Raji (cell line): Measurements from ENCODE around the gene TRMT10B.

Source experiments
- POLR2A ChIP-seq: IDR thresholded peaks from 2 replicates; pipeline ENCODE4 v1.6.1; 2011; ENCODE audit warnings: low read depth, low read length, control low read depth; ENCODE audit not compliant: insufficient read depth

TRMT10B gene

GRCh38 chr9:37740631-37741328 is 12.8 kb upstream of the TRMT10B start:
- no peak for TF ChIP-seq POLR2A

GRCh38 chr9:37745970-37746369 is 7.6 kb upstream of the TRMT10B start:
- TF ChIP-seq POLR2A, result no peak

GRCh38 chr9:37746448-37747270 is 6.9 kb upstream of the TRMT10B start:
- no peak for TF ChIP-seq POLR2A

- no peak for TF ChIP-seq POLR2A
Observed at GRCh38 chr9:37747271-37747753, 6.3 kb upstream of the TRMT10B start.

GRCh38 chr9:37749129-37749528 is 4.5 kb upstream of the TRMT10B start:
- TF ChIP-seq POLR2A, result no peak

GRCh38 chr9:37751186-37751585 is 2.4 kb upstream of the TRMT10B start:
- TF ChIP-seq POLR2A, result no peak

GRCh38 chr9:37752642-37753488 is 740 bp upstream of the TRMT10B start:
- TF ChIP-seq POLR2A, result no peak

GRCh38 chr9:37758747-37759146 is 5.1 kb downstream of the TRMT10B start:
- no peak for TF ChIP-seq POLR2A

- TF ChIP-seq POLR2A, result no peak
Observed at GRCh38 chr9:37760416-37761161, 7.0 kb downstream of the TRMT10B start.

GRCh38 chr9:37761511-37761910 is 7.9 kb downstream of the TRMT10B start:
- no peak for TF ChIP-seq POLR2A

GRCh38 chr9:37769306-37769705 is 15.7 kb downstream of the TRMT10B start:
- no peak for TF ChIP-seq POLR2A

GRCh38 chr9:37769995-37770394 is 16.4 kb downstream of the TRMT10B start:
- TF ChIP-seq POLR2A, result no peak

- no peak for TF ChIP-seq POLR2A
Observed at GRCh38 chr9:37775216-37775919, 21.8 kb downstream of the TRMT10B start.

- TF ChIP-seq POLR2A, result no peak
Observed at GRCh38 chr9:37776328-37776727, 22.7 kb downstream of the TRMT10B start.

GRCh38 chr9:37778534-37778933 is 24.9 kb downstream of the TRMT10B start:
- no peak for TF ChIP-seq POLR2A

GRCh38 chr9:37784291-37784615 is 30.6 kb downstream of the TRMT10B start:
- TF ChIP-seq POLR2A, result no peak
